ENCODE results near the gene CYB5D1. TPM values are rescaled to one million over a fixed set of nuclear protein-coding genes. Genes with fewer than 3 reads are reported as not detected.
A peak's percentile ranks its signal among the peaks of the same experiment; 100 is the strongest.

Gene CYB5D1
- total RNA-seq, 1 donor from 2014 or later = 6.9 TPM

DNA sequence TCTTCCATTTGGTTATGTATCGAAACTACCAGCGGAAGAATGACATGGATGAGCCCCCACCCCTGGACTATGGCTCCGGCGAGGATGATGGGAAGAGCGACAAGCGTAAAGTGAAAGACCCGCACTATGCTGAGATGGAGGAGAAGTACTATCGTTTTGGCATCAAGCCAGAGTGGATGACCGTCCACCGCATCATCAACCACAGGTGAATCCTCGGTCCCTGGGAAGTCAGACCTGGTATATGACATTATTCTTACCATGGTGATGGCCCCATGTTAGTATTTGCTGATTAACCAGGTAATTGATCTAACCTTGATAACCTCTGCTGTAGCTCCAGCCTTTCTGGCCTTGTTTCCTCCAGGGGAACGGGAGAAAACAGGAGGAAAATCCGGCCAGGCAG, 39.3 kb downstream of the CYB5D1 start:
- H3K9me3 Mint-ChIP-seq (ENCODE audit: low read depth) = no peaks in the 10 kb centered on the region
- no peak overlapping the region for H3K4me3 Mint-ChIP-seq (ENCODE audit: unreplicated experiment)
- peaks cover 60% of the 10 kb centered on the region for H3K36me3 Mint-ChIP-seq (ENCODE audit: low read depth)
- H3K4me1 Mint-ChIP-seq (ENCODE audit: low read depth) = no peaks in the 10 kb centered on the region
- H3K27ac Mint-ChIP-seq (ENCODE audit: unreplicated experiment) = no peak overlapping the region
- no peaks in the 10 kb centered on the region for H3K27me3 Mint-ChIP-seq (ENCODE audit: low read depth)
- no peak for DNase-seq (ENCODE audit: low spot score)
- TF ChIP-seq, protein P1, sequence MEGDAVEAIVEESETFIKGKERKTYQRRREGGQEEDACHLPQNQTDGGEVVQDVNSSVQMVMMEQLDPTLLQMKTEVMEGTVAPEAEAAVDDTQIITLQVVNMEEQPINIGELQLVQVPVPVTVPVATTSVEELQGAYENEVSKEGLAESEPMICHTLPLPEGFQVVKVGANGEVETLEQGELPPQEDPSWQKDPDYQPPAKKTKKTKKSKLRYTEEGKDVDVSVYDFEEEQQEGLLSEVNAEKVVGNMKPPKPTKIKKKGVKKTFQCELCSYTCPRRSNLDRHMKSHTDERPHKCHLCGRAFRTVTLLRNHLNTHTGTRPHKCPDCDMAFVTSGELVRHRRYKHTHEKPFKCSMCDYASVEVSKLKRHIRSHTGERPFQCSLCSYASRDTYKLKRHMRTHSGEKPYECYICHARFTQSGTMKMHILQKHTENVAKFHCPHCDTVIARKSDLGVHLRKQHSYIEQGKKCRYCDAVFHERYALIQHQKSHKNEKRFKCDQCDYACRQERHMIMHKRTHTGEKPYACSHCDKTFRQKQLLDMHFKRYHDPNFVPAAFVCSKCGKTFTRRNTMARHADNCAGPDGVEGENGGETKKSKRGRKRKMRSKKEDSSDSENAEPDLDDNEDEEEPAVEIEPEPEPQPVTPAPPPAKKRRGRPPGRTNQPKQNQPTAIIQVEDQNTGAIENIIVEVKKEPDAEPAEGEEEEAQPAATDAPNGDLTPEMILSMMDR (IDR thresholded peaks at IDR 0.05) = no peak

DNA sequence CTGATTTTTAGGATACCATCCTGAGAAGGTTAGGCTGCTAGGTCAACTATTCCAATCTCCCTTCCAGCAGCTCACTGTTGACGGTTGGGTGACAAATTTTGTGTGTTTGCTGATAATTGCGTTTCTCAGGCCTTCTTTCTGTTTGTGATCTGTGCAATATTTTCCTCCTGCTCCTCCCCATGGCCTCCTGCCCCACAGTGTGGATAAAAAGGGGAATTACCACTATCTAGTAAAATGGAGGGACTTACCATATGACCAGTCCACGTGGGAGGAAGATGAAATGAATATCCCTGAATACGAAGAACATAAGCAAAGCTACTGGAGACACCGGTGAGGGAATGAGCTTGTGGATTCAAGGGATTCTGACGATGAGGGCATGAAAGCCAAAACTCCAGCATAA, 40.0 kb downstream of the CYB5D1 start:
- DNase-seq (ENCODE audit: low spot score) = no peak

DNA sequence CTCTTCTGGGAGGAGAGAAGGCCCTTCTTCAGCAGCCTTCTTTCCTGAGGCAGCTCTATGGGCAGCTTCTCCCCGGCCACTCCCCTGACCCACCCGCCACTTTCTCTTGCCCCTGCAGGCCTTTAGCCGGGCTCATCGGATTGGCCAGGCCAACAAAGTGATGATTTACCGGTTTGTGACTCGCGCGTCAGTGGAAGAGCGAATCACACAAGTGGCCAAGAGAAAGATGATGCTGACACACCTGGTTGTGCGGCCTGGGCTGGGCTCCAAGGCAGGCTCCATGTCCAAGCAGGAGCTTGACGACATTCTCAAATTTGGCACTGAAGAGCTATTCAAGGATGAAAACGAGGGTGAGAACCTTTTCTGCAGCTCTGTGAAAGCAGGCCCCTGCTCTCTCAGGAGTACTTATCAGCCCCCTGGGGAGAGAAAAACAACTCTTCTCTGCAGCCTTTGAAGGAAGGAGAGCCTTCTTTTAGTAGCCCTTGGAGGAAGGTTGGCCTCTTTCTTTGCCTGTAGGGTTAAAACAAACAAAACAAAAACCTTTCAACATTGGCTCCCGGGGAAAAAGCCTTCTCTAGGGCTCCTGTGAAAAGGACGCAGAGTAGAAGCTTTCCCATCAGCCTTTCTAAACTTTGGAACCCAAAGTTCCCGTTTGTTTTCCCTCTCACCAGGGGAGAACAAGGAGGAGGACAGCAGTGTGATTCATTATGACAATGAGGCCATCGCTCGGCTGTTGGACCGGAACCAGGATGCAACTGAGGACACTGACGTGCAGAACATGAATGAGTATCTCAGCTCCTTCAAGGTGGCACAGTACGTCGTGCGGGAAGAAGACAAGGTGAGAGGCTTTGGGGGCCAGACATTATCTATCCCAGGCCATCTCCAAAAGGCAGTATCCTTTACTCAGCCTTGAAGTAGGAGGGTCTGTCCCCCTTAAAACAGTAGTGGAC, 45.6 kb downstream of the CYB5D1 start:
- Mint-ChIP-seq H3K4me1 (ENCODE audit: low read depth) (no peaks in the 10 kb centered on the region), H3K4me3 (ENCODE audit: unreplicated experiment) (no peak overlapping the region), H3K36me3 (ENCODE audit: low read depth) (peaks cover 70% of the 10 kb centered on the region), H3K27me3 (ENCODE audit: low read depth) (no peaks in the 10 kb centered on the region), H3K9me3 (ENCODE audit: low read depth) (no peaks in the 10 kb centered on the region), H3K27ac (ENCODE audit: unreplicated experiment) (peak overlapping the region; percentile 27)
- no peak for DNase-seq (ENCODE audit: low spot score)
- TF ChIP-seq, protein P1 (IDR thresholded peaks at IDR 0.05) = no peak

More for the DNA sequence above, 40.0 kb downstream of the CYB5D1 start:
- H3K27me3 Mint-ChIP-seq (ENCODE audit: low read depth) = no peaks in the 10 kb centered on the region
- H3K27ac Mint-ChIP-seq (ENCODE audit: unreplicated experiment) = peak overlapping the region; percentile 23
- no peaks in the 10 kb centered on the region for H3K4me1 Mint-ChIP-seq (ENCODE audit: low read depth)
- H3K9me3 Mint-ChIP-seq (ENCODE audit: low read depth) = no peaks in the 10 kb centered on the region
- H3K4me3 Mint-ChIP-seq (ENCODE audit: unreplicated experiment) = no peak overlapping the region
- TF ChIP-seq, protein P1 (IDR thresholded peaks at IDR 0.05) = peak; percentile 67
- peaks cover 64% of the 10 kb centered on the region for H3K36me3 Mint-ChIP-seq (ENCODE audit: low read depth)

DNA sequence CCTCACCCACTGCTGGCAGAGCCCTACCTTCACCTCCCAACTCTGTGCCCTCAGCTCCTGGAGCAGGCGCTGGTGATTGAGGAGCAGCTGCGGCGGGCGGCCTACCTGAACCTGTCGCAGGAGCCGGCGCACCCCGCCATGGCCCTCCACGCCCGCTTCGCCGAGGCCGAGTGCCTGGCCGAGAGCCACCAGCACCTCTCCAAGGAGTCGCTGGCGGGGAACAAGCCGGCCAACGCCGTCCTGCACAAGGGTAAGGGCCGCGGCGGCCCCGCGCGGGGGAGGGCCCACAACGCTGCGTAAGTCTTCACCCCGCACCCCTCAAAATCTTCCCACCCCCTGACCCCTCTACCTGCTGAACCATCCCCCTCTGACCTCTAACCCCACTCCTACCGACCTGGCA, 51.3 kb downstream of the CYB5D1 start:
- no peak for DNase-seq (ENCODE audit: low spot score)
- no peak overlapping the region for H3K4me3 Mint-ChIP-seq (ENCODE audit: unreplicated experiment)
- H3K4me1 Mint-ChIP-seq (ENCODE audit: low read depth) = no peaks in the 10 kb centered on the region
- H3K27me3 Mint-ChIP-seq (ENCODE audit: low read depth) = no peaks in the 10 kb centered on the region
- no peak overlapping the region for H3K27ac Mint-ChIP-seq (ENCODE audit: unreplicated experiment)
- TF ChIP-seq, protein P1 (IDR thresholded peaks at IDR 0.05) = no peak
- no peaks in the 10 kb centered on the region for H3K9me3 Mint-ChIP-seq (ENCODE audit: low read depth)
- peaks cover 55% of the 10 kb centered on the region for H3K36me3 Mint-ChIP-seq (ENCODE audit: low read depth)

DNA sequence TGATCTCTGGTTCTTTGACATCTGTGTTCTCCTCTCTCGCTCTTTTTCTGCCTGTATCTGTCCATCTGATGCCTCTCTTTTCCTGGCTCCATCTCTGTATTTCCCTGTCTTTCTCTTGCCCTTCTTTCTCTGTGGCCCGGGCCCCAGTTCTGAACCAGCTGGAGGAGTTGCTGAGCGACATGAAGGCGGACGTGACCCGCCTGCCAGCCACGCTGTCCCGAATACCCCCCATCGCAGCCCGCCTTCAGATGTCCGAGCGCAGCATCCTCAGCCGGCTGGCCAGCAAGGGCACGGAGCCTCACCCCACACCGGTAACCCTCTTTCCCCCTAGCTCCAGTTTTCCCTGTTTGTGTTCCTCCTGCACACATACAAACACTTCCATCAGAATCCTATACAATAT, 52.5 kb downstream of the CYB5D1 start:
- Mint-ChIP-seq H3K27ac (ENCODE audit: unreplicated experiment) (no peak overlapping the region), H3K36me3 (ENCODE audit: low read depth) (peaks cover 46% of the 10 kb centered on the region), H3K4me3 (ENCODE audit: unreplicated experiment) (no peak overlapping the region), H3K27me3 (ENCODE audit: low read depth) (no peaks in the 10 kb centered on the region), H3K4me1 (ENCODE audit: low read depth) (peaks cover 7% of the 10 kb centered on the region), H3K9me3 (ENCODE audit: low read depth) (no peaks in the 10 kb centered on the region)
- TF ChIP-seq, protein P1 (IDR thresholded peaks at IDR 0.05) = no peak
- no peak for DNase-seq (ENCODE audit: low spot score)

All from chondrocyte (in vitro differentiated cells).